Glutamatergic neuron (in vitro differentiated cells): Measurements from ENCODE around the gene DGKB. TPM values are rescaled to one million over a fixed set of nuclear protein-coding genes. Genes with fewer than 3 reads are reported as not detected.

Experiments used
- DNase-seq: peaks from one replicate; pipeline ENCODE4 v3.0.0; 2022
- H3K27ac Mint-ChIP-seq: one replicate; pipeline ENCODE4 v1.8.0; 2020; ENCODE audit warnings: mild to moderate bottlenecking, mixed read lengths, inconsistent platforms; ENCODE audit not compliant: unreplicated experiment
- H3K27me3 Mint-ChIP-seq: one replicate; pipeline ENCODE4 v1.8.0; 2020; ENCODE audit warnings: mild to moderate bottlenecking, moderate library complexity, mixed read lengths, inconsistent platforms; ENCODE audit not compliant: unreplicated experiment
- H3K36me3 Mint-ChIP-seq: one replicate; pipeline ENCODE4 v1.8.0; 2020; ENCODE audit warnings: mild to moderate bottlenecking, mixed read lengths, inconsistent platforms; ENCODE audit not compliant: unreplicated experiment
- H3K4me1 Mint-ChIP-seq: one replicate; pipeline ENCODE4 v1.8.0; 2020; ENCODE audit warnings: mild to moderate bottlenecking, low read depth, mixed read lengths, inconsistent platforms; ENCODE audit not compliant: unreplicated experiment
- H3K4me3 Mint-ChIP-seq: one replicate; pipeline ENCODE4 v1.8.0; 2020; ENCODE audit warnings: mild to moderate bottlenecking, mixed read lengths, inconsistent platforms; ENCODE audit not compliant: unreplicated experiment
- H3K9me3 Mint-ChIP-seq: one replicate; pipeline ENCODE4 v1.8.0; 2020; ENCODE audit warnings: mild to moderate bottlenecking, moderate library complexity, mixed read lengths, inconsistent platforms; ENCODE audit not compliant: unreplicated experiment
- total RNA-seq: library from RNA; stranded (reverse); fragmentation: NEBNext Ultra II Directional; extraction: Animal tissue kit (Norgen Biotek cat#: 25700); gene quantifications from one replicate; pipeline ENCODE4 v1.2.1, GENCODE V29; 2021; ENCODE audit not compliant: unreplicated experiment
- TF ChIP-seq, protein P1 (sequence below): fragments of 200-600 bp; sonication (generic); IDR thresholded peaks from one replicate; pipeline ENCODE4 v1.5.0; 2021; ENCODE audit not compliant: partially characterized antibody, unreplicated experiment

Gene DGKB
- total RNA-seq, 1 donor from 2014 or later: 57.8 TPM

- no peak for DNase-seq
These were observed 701.2 kb downstream of the DGKB start for GRCh38 chr7:14201353-14201752.

DNA sequence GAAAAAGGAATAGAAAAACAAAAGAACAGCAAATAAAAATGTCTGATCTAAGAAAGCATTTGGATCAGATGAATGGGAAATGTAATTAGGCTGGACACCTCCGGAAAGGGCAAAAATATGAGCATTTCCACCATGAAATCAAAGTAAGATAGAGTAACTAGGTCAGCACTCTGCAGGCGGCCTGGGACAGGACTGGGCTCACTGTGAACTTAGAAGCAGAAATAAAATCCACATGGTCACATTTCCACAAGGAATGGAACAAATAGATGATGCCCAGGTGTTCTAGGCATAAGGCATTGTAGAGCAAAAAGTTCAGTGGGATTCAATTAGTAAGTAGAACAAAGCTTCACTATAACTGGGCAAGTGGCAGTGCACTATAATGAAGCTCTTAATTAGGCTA, 703.2 kb downstream of the DGKB start:
- TF ChIP-seq, protein P1, sequence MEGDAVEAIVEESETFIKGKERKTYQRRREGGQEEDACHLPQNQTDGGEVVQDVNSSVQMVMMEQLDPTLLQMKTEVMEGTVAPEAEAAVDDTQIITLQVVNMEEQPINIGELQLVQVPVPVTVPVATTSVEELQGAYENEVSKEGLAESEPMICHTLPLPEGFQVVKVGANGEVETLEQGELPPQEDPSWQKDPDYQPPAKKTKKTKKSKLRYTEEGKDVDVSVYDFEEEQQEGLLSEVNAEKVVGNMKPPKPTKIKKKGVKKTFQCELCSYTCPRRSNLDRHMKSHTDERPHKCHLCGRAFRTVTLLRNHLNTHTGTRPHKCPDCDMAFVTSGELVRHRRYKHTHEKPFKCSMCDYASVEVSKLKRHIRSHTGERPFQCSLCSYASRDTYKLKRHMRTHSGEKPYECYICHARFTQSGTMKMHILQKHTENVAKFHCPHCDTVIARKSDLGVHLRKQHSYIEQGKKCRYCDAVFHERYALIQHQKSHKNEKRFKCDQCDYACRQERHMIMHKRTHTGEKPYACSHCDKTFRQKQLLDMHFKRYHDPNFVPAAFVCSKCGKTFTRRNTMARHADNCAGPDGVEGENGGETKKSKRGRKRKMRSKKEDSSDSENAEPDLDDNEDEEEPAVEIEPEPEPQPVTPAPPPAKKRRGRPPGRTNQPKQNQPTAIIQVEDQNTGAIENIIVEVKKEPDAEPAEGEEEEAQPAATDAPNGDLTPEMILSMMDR: no peak
- Mint-ChIP-seq H3K4me1 (no peaks in the 10 kb centered on the region), H3K4me3 (no peak overlapping the region), H3K27ac (no peak overlapping the region), H3K9me3 (peaks cover 2% of the 10 kb centered on the region), H3K36me3 (peaks cover 8% of the 10 kb centered on the region), H3K27me3 (no peaks in the 10 kb centered on the region)
- no peak for DNase-seq

More at GRCh38 chr7:14201353-14201752, 701.2 kb downstream of the DGKB start:
- no peaks in the 10 kb centered on the region for H3K4me1 Mint-ChIP-seq
- H3K9me3 Mint-ChIP-seq: peaks cover 2% of the 10 kb centered on the region
- no peaks in the 10 kb centered on the region for H3K27me3 Mint-ChIP-seq
- H3K4me3 Mint-ChIP-seq: no peak overlapping the region
- TF ChIP-seq, protein P1: no peak
- H3K36me3 Mint-ChIP-seq: peaks cover 8% of the 10 kb centered on the region
- no peak overlapping the region for H3K27ac Mint-ChIP-seq

DNA sequence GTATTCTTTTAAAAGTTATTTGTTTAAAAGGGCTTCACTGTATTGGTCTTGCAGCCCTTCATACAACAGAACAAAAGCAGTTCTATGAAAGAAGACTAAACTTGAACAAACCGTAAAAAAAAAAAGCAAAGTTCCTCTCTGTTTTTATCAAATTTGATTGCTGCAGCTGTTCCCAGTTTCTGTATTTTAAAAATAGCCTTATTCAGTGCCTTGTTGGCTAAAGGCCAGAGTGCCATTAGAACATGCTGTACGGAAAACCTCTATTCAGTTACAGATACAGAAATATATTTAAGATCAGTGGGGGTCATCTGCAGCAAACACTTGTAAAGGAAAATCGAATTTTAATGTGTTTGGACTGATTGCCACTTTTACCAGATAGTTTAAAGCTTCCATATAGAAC, 705.3 kb downstream of the DGKB start:
- Mint-ChIP-seq H3K27ac (no peak overlapping the region), H3K27me3 (no peaks in the 10 kb centered on the region), H3K4me1 (no peaks in the 10 kb centered on the region), H3K36me3 (peaks cover 8% of the 10 kb centered on the region), H3K9me3 (peaks cover 4% of the 10 kb centered on the region), H3K4me3 (no peak overlapping the region)
- TF ChIP-seq, protein P1: no peak
- DNase-seq: no peak

DNA sequence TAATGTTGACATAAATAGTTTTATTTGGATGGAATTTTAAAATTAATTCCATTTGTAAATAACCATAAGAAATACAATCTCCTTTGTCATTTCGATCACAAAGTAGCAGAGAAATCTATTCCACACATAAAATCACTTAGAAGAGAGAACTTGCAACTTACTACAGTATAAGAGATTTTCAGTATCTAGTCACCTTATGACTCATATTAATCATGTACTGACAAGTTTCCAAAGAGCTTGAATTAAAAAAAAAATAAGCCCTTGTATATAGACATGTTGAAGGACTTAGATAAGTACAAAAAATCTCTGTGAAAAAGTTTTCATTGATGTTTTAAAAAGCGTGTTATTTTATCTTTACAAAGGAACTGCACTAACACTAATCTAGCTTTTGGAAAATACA, 706.0 kb downstream of the DGKB start:
- TF ChIP-seq, protein P1: no peak
- Mint-ChIP-seq H3K4me3 (no peak overlapping the region), H3K9me3 (peaks cover 4% of the 10 kb centered on the region)

GRCh38 chr7:14195871-14196270, 706.7 kb downstream of the DGKB start:
- no peak for DNase-seq
- Mint-ChIP-seq H3K4me3 (no peak overlapping the region), H3K9me3 (peaks cover 4% of the 10 kb centered on the region), H3K36me3 (peaks cover 8% of the 10 kb centered on the region), H3K27me3 (no peaks in the 10 kb centered on the region), H3K4me1 (no peaks in the 10 kb centered on the region), H3K27ac (no peak overlapping the region)
- TF ChIP-seq, protein P1: no peak

More for the DNA sequence above, 706.0 kb downstream of the DGKB start:
- no peak for DNase-seq
- H3K27me3 Mint-ChIP-seq: no peaks in the 10 kb centered on the region
- H3K27ac Mint-ChIP-seq: no peak overlapping the region
- H3K36me3 Mint-ChIP-seq: peaks cover 8% of the 10 kb centered on the region
- no peaks in the 10 kb centered on the region for H3K4me1 Mint-ChIP-seq
